OCI-LY1 (cell line): ENCODE results near the gene SLC17A1.

Experiments used
- H2AFZ ChIP-seq: fragments of 200-600 bp; sonication (generic), shearing (Covaris generic); 2 replicates; pipeline ENCODE4 v1.6.0; 2014; ENCODE audit warnings: antibody characterized with exemption, mild to moderate bottlenecking, low read length
- H3F3A ChIP-seq: fragments of 200-600 bp; sonication (generic), shearing (Covaris generic); 2 replicates; pipeline ENCODE4 v1.6.0; 2014; ENCODE audit warnings: mild to moderate bottlenecking, antibody characterized with exemption, low read length, moderate library complexity; ENCODE audit not compliant: insufficient read depth
- H3K27ac ChIP-seq: fragments of 200-600 bp; sonication (generic); 2 replicates; pipeline ENCODE4 v1.5.1; 2014; ENCODE audit warnings: low read length, mixed run types, mild to moderate bottlenecking, low read depth; ENCODE audit not compliant: poor library complexity, severe bottlenecking
- H3K27me3 ChIP-seq: fragments of 200-600 bp; sonication (generic); 2 replicates; pipeline ENCODE4 v1.6.0; 2014; ENCODE audit warnings: antibody characterized with exemption, mild to moderate bottlenecking, low read length, moderate library complexity; ENCODE audit not compliant: insufficient read depth
- H3K36me3 ChIP-seq: fragments of 200-600 bp; sonication (generic); 2 replicates; pipeline ENCODE4 v1.6.1; 2014; ENCODE audit warnings: mild to moderate bottlenecking, antibody characterized with exemption, low read length, moderate library complexity, mixed read lengths; ENCODE audit not compliant: insufficient read depth
- H3K4me1 ChIP-seq: fragments of 200-600 bp; sonication (generic); 2 replicates; pipeline ENCODE4 v1.5.1; 2014; ENCODE audit warnings: mild to moderate bottlenecking, low read length, moderate library complexity; ENCODE audit not compliant: insufficient read depth, severe bottlenecking
- H3K4me2 ChIP-seq: fragments of 200-600 bp; sonication (generic), shearing (Covaris generic); 2 replicates; pipeline ENCODE4 v1.6.1; 2014; ENCODE audit warnings: low read length
- H3K4me3 ChIP-seq: fragments of 200-600 bp; sonication (generic); 2 replicates; pipeline ENCODE4 v1.5.1; 2014; ENCODE audit warnings: low read length, low read depth, mild to moderate bottlenecking, mixed read lengths; ENCODE audit not compliant: poor library complexity, severe bottlenecking
- H3K79me2 ChIP-seq: fragments of 200-600 bp; shearing (Covaris generic); 2 replicates; pipeline ENCODE4 v1.6.1; 2016; ENCODE audit warnings: mixed run types, low read length, mixed read lengths; ENCODE audit not compliant: insufficient read depth
- H3K9ac ChIP-seq: fragments of 200-600 bp; sonication (generic), shearing (Covaris generic); 2 replicates; pipeline ENCODE4 v1.6.1; 2014; ENCODE audit warnings: mild to moderate bottlenecking, low read length, mixed read lengths
- H3K9me2 ChIP-seq: fragments of 200-600 bp; sonication (generic), shearing (Covaris generic); 2 replicates; pipeline ENCODE4 v1.6.1; 2014; ENCODE audit warnings: low read depth, mild to moderate bottlenecking, low read length, mixed read lengths
- H3K9me3 ChIP-seq: fragments of 200-600 bp; shearing (Covaris generic); 2 replicates; pipeline ENCODE4 v1.6.1; 2014; ENCODE audit warnings: low read length, mixed read lengths
- H4K20me1 ChIP-seq: fragments of 200-600 bp; sonication (generic), shearing (Covaris generic); 2 replicates; pipeline ENCODE4 v1.6.0; 2016; ENCODE audit warnings: mild to moderate bottlenecking, low read length; ENCODE audit not compliant: insufficient read depth
- EZH2 ChIP-seq: fragments of 200-600 bp; sonication (generic), shearing (Covaris generic); IDR thresholded peaks from 2 replicates; pipeline ENCODE4 v1.8.0; 2017; ENCODE audit warnings: borderline replicate concordance, mixed run types, mild to moderate bottlenecking, antibody characterized with exemption, low read length, moderate library complexity, mixed read lengths
- TF ChIP-seq, protein P1 (sequence below): fragments of 200-600 bp; sonication (generic), shearing (Covaris generic); IDR thresholded peaks from 2 replicates; pipeline ENCODE4 v1.5.1; 2017; ENCODE audit warnings: mild to moderate bottlenecking, antibody characterized with exemption, low read length, moderate library complexity, mixed read lengths

SLC17A1 gene

DNA sequence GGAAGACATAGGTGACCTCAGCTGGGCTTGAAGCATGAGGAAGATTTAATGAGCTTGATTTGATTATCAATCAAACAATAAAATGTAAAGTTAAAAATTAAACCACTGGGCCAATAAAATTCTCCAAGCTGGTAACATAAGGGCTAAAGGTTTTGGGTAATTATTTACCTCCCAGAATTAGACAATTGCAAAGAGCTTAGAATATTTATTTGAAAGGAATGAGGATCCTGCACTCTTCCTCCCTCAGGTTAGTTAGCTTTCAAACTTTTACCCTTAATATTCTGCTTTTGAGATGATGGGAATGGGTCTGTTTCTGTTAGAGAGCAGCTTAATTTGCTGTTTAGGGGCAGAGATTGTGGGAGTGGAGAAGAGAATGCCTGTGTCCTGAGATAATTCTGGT, 77.3 kb downstream of the SLC17A1 start, which contains the start of gene SLC17A4:
SLC17A4 (plus strand) TSS at position 208 of the 400 bp plus-strand sequence. CDS start 7,221 bp downstream, outside the sequence.
- no peaks in the 10 kb centered on the region for H3K9me3 ChIP-seq
- no peaks in the 10 kb centered on the region for H3K27me3 ChIP-seq
- H3K4me1 ChIP-seq, result no peaks in the 10 kb centered on the region
- no peak within 1 kb of the TSS for H3K4me2 ChIP-seq
- no peak within 1 kb of the TSS for H3K4me3 ChIP-seq
- no peak within 1 kb of the TSS for H2AFZ ChIP-seq
- H3K79me2 ChIP-seq, result no peaks in the 10 kb centered on the region
- no peaks in the 10 kb centered on the region for H4K20me1 ChIP-seq
- H3K9me2 ChIP-seq, result no peaks in the 10 kb centered on the region
- no peak within 1 kb of the TSS for H3K27ac ChIP-seq
- no peaks in the 10 kb centered on the region for H3K36me3 ChIP-seq
- TF ChIP-seq EZH2, result no peak
- TF ChIP-seq, protein P1, sequence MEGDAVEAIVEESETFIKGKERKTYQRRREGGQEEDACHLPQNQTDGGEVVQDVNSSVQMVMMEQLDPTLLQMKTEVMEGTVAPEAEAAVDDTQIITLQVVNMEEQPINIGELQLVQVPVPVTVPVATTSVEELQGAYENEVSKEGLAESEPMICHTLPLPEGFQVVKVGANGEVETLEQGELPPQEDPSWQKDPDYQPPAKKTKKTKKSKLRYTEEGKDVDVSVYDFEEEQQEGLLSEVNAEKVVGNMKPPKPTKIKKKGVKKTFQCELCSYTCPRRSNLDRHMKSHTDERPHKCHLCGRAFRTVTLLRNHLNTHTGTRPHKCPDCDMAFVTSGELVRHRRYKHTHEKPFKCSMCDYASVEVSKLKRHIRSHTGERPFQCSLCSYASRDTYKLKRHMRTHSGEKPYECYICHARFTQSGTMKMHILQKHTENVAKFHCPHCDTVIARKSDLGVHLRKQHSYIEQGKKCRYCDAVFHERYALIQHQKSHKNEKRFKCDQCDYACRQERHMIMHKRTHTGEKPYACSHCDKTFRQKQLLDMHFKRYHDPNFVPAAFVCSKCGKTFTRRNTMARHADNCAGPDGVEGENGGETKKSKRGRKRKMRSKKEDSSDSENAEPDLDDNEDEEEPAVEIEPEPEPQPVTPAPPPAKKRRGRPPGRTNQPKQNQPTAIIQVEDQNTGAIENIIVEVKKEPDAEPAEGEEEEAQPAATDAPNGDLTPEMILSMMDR, result no peak
- H3K9ac ChIP-seq, result no peak within 1 kb of the TSS
- H3F3A ChIP-seq, result no peaks in the 10 kb centered on the region

DNA sequence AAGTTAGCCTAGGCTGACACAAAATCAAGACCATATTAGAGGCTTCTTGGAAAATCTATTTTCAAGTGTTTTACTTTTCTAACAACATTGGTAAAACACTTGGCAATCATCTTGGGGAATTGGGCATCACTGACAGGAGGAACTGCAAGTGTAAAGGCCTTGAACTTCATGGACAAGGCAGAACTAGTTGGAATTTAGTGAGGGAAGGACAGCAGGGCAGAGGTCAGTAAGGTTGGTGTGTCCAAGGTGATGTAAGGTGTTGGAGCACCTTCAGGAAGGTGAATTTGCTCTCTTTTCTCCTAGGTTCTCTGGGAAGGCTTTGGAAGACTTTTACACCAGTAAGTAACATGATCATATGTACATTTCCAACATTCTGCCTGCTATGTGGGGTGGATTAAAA, 78.8 kb downstream of the SLC17A1 start:
- no peaks in the 10 kb centered on the region for H3F3A ChIP-seq
- no peaks in the 10 kb centered on the region for H4K20me1 ChIP-seq
- H3K36me3 ChIP-seq, result no peaks in the 10 kb centered on the region
- no peak overlapping the region for H3K4me3 ChIP-seq
- no peaks in the 10 kb centered on the region for H3K4me1 ChIP-seq
- H3K9me2 ChIP-seq, result no peaks in the 10 kb centered on the region
- no peak overlapping the region for H2AFZ ChIP-seq
- H3K27ac ChIP-seq, result no peak overlapping the region
- no peaks in the 10 kb centered on the region for H3K79me2 ChIP-seq
- H3K9ac ChIP-seq, result no peak overlapping the region
- H3K27me3 ChIP-seq, result no peaks in the 10 kb centered on the region
- no peak overlapping the region for H3K4me2 ChIP-seq
- no peak for TF ChIP-seq EZH2
- TF ChIP-seq, protein P1, result no peak
- no peaks in the 10 kb centered on the region for H3K9me3 ChIP-seq

DNA sequence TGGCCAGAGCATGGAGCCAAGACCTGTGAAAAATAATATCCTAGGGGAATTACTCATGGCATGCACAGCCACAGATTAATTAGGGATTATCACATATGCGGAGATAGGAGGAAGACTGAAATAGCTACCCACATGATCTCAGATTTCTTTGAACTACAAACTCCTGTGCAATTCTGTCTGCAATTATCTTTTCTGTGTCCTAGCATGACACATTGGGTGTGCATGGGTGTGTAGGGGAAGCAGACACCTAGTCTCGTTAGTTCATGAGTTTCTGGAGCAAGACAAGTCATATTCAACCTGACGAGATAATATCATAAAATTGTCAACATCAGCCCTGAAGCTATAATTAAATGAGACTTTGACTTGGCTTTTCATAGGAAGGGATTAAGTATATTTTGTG, 80.9 kb downstream of the SLC17A1 start:
- TF ChIP-seq, protein P1, result no peak
- TF ChIP-seq EZH2, result no peak
- Histone ChIP-seq H3K4me1 (no peaks in the 10 kb centered on the region), H3K4me2 (no peak overlapping the region), H3K27ac (no peak overlapping the region), H3K4me3 (no peak overlapping the region), H3K9me3 (no peaks in the 10 kb centered on the region), H3K9me2 (no peaks in the 10 kb centered on the region), H4K20me1 (no peaks in the 10 kb centered on the region), H3K79me2 (no peaks in the 10 kb centered on the region), H2AFZ (no peak overlapping the region), H3K27me3 (no peaks in the 10 kb centered on the region), H3K9ac (no peak overlapping the region), H3F3A (no peaks in the 10 kb centered on the region), H3K36me3 (no peaks in the 10 kb centered on the region)
